IMR-90 (cell line): Measurements from ENCODE around the gene PAFAH2. TPM values are rescaled to one million over a fixed set of nuclear protein-coding genes. Genes with fewer than 3 reads are reported as not detected.
A peak's percentile ranks its signal among the peaks of the same experiment; 100 is the strongest.

Source experiments
- ATAC-seq: fragments of 200-7000 bp; cut with Tn5 transposase; 2 replicates; pipeline ENCODE4 v1.9.1; 2020; ENCODE audit warnings: low read depth, mild to moderate bottlenecking, moderate library complexity
- BruUV-seq: library from RNA; stranded (reverse); fragments of 400-500 nt; replicated peaks from 2 replicates; lab custom pipeline; 2021; lab: Mats Ljungman, UMichigan
- CTCF ChIA-PET: fragments of 300-600 bp; formaldehyde crosslinking; extraction: SDS; loops from one replicate; lab custom pipeline; 2021; ENCODE audit warnings: antibody characterized with exemption; lab: Yijun Ruan, JAX
- POLR2A ChIA-PET: fragments of 300-600 bp; sonication (Branson Sonifier 250); formaldehyde crosslinking; loops from one replicate; lab custom pipeline; 2022; ENCODE audit warnings: antibody characterized with exemption; ENCODE audit not compliant: unreplicated experiment; lab: Charles Lee
- DNase-seq: peaks from one replicate; pipeline ENCODE4 v3.0.0; 2013
- H2AFZ ChIP-seq: replicated peaks from 2 replicates; pipeline ENCODE3; 2013; ENCODE audit warnings: low read length, mild to moderate bottlenecking; ENCODE audit not compliant: poor library complexity
- H2AK5ac ChIP-seq: 2 replicates; pipeline ENCODE4 v1.6.1; 2013; ENCODE audit warnings: low read depth, low read length, inconsistent platforms
- H2AK9ac ChIP-seq: replicated peaks from 2 replicates; pipeline ENCODE3; 2013; ENCODE audit warnings: mild to moderate bottlenecking, low read depth, low read length, moderate library complexity; ENCODE audit not compliant: poor library complexity
- H2BK120ac ChIP-seq: 2 replicates; pipeline ENCODE4 v1.6.1; 2013; ENCODE audit warnings: low read depth, low read length, inconsistent platforms
- H2BK15ac ChIP-seq: 3 replicates; pipeline ENCODE4 v1.6.1; 2013; ENCODE audit warnings: low read depth, low read length, inconsistent platforms
- H2BK20ac ChIP-seq: 2 replicates; pipeline ENCODE4 v1.6.1; 2013; ENCODE audit warnings: low read depth, mild to moderate bottlenecking, inconsistent platforms, low read length, moderate library complexity
- H2BK5ac ChIP-seq: 2 replicates; pipeline ENCODE4 v1.6.1; 2013; ENCODE audit warnings: mild to moderate bottlenecking, low read depth, low read length, inconsistent platforms; ENCODE audit not compliant: poor library complexity, severe bottlenecking
- H3K14ac ChIP-seq: replicated peaks from 2 replicates; pipeline ENCODE4 v1.6.1; 2013; ENCODE audit warnings: low read depth, low read length, inconsistent platforms
- H3K18ac ChIP-seq: 2 replicates; pipeline ENCODE4 v1.6.1; 2013; ENCODE audit warnings: low read depth, low read length, control low read depth
- H3K23ac ChIP-seq: 2 replicates; pipeline ENCODE4 v1.6.1; 2013; ENCODE audit warnings: low read depth, low read length, inconsistent platforms
- H3K27ac ChIP-seq: 2 replicates; pipeline ENCODE4 v1.5.1; 2013; ENCODE audit warnings: mild to moderate bottlenecking, control low read depth, low read length; ENCODE audit not compliant: insufficient read depth
- H3K27me3 ChIP-seq: 2 replicates; pipeline ENCODE4 v1.6.1; 2013; ENCODE audit warnings: low read length; ENCODE audit not compliant: control insufficient read depth, insufficient read depth
- H3K36me3 ChIP-seq: 2 replicates; pipeline ENCODE4 v1.6.1; 2013; ENCODE audit warnings: low read length, mixed read lengths; ENCODE audit not compliant: control insufficient read depth, insufficient read depth
- H3K4ac ChIP-seq: 2 replicates; pipeline ENCODE4 v1.6.1; 2013; ENCODE audit warnings: low read depth, low read length, inconsistent platforms
- H3K4me1 ChIP-seq: 2 replicates; pipeline ENCODE4 v1.6.1; 2013; ENCODE audit warnings: low read length, mixed read lengths; ENCODE audit not compliant: control insufficient read depth, insufficient read depth
- H3K4me2 ChIP-seq: 2 replicates; pipeline ENCODE4 v1.6.1; 2013; ENCODE audit warnings: low read depth, mild to moderate bottlenecking, control low read depth, low read length, moderate library complexity
- H3K4me3 ChIP-seq: 2 replicates; pipeline ENCODE4 v1.5.1; 2013; ENCODE audit warnings: low read depth, mild to moderate bottlenecking, control low read depth, low read length, moderate library complexity; ENCODE audit not compliant: insufficient read depth
- H3K56ac ChIP-seq: 2 replicates; pipeline ENCODE4 v1.6.1; 2013; ENCODE audit warnings: low read length, inconsistent platforms; ENCODE audit not compliant: insufficient read depth; ENCODE audit errors: extremely low read depth
- H3K79me1 ChIP-seq, 2 experiments: 2 replicates each; pipeline ENCODE4 v1.6.1; 2013; ENCODE audit warnings: low read length in 2 of 2, inconsistent platforms in 1 of 2, low read depth in 1 of 2
- H3K9ac ChIP-seq: 2 replicates; pipeline ENCODE4 v1.6.1; 2013; ENCODE audit warnings: low read depth, low read length, control low read depth
- H3K9me1 ChIP-seq: 2 replicates; pipeline ENCODE4 v1.6.1; 2013; ENCODE audit warnings: low read length, inconsistent platforms; ENCODE audit not compliant: insufficient read depth
- H3K9me3 ChIP-seq: 2 replicates; pipeline ENCODE4 v1.6.1; 2013; ENCODE audit warnings: low read length; ENCODE audit not compliant: control insufficient read depth, insufficient read depth
- H4K20me1 ChIP-seq: 2 replicates; pipeline ENCODE4 v1.6.1; 2013; ENCODE audit warnings: low read length, inconsistent platforms; ENCODE audit not compliant: insufficient read depth
- H4K5ac ChIP-seq: 2 replicates; pipeline ENCODE4 v1.6.1; 2013; ENCODE audit warnings: mild to moderate bottlenecking, low read depth, low read length, control low read depth
- H4K8ac ChIP-seq, 2 experiments: 2 replicates each; pipeline ENCODE4 v1.6.1; 2013; ENCODE audit warnings: low read depth in 2 of 2, low read length in 2 of 2, control low read depth in 1 of 2, inconsistent platforms in 1 of 2
- H4K91ac ChIP-seq: 2 replicates; pipeline ENCODE4 v1.6.1; 2013; ENCODE audit warnings: low read depth, low read length, inconsistent platforms; ENCODE audit not compliant: insufficient read depth
- BHLHE40 ChIP-seq: fragments of 150-350 bp; IDR thresholded peaks from 2 replicates; pipeline ENCODE4 v1.6.1; 2016; ENCODE audit warnings: mild to moderate bottlenecking, low read depth, low read length
- CEBPB ChIP-seq: IDR thresholded peaks from 2 replicates; pipeline ENCODE4 v1.6.1; 2012; ENCODE audit warnings: low read depth, low read length, improper control_type of control experiment
- CTCF ChIP-seq: conservative IDR thresholded peaks from 2 replicates; pipeline ENCODE4 v1.5.1; 2012; ENCODE audit warnings: mild to moderate bottlenecking, low read depth, low read length, improper control_type of control experiment
- ELK1 ChIP-seq: fragments of 150-350 bp; IDR thresholded peaks from 2 replicates; pipeline ENCODE4 v1.6.1; 2016; ENCODE audit warnings: low read depth, mild to moderate bottlenecking, low read length, moderate library complexity, borderline replicate concordance
- MAFK ChIP-seq: IDR thresholded peaks from 2 replicates; pipeline ENCODE4 v1.6.1; 2012; ENCODE audit warnings: low read depth, low read length, improper control_type of control experiment
- MAZ ChIP-seq: IDR thresholded peaks from 2 replicates; pipeline ENCODE4 v1.6.1; 2012; ENCODE audit warnings: low read depth, mild to moderate bottlenecking, low read length, improper control_type of control experiment, moderate library complexity, borderline replicate concordance
- MXI1 ChIP-seq: IDR thresholded peaks from 2 replicates; pipeline ENCODE4 v1.6.1; 2012; ENCODE audit warnings: low read depth, mild to moderate bottlenecking, low read length, moderate library complexity, borderline replicate concordance
- POLR2A ChIP-seq: IDR thresholded peaks from 2 replicates; pipeline ENCODE4 v1.6.1; 2012; ENCODE audit warnings: mild to moderate bottlenecking, low read depth, low read length
- RAD21 ChIP-seq: IDR thresholded peaks from 2 replicates; pipeline ENCODE4 v1.6.1; 2012; ENCODE audit warnings: low read length, improper control_type of control experiment
- WGBS, 2 experiments: methylation state at CpG; one replicate each; pipeline versions ENCODE4 v1.1.5 to v1.1.7; 2013; ENCODE audit warnings: missing lambda C conversion rate in 2 of 2; ENCODE audit not compliant: insufficient read length in 1 of 2; ENCODE audit errors: extremely low coverage in 2 of 2; 5-methylcytosine and 5-hydroxymethylcytosine counted together
- dilution Hi-C: fragments of 300-500 bp; cut with HindIII; formaldehyde crosslinking; loops from one replicate; pipeline ENCODE4 v1.14.3; 2018; ENCODE audit warnings: low sequenced_read_pairs; ENCODE audit not compliant: unreplicated experiment
- in situ Hi-C: fragments of 300-500 bp; cut with MboI; formaldehyde crosslinking; loops from 3 replicates; pipeline ENCODE4 v1.14.3; 2019; ENCODE audit warnings: low sequenced_read_pairs, inconsistent platforms, mixed read lengths
- intact Hi-C: fragments of 100-400 bp; cut with micrococcal nuclease; formaldehyde crosslinking; loops from 2 replicates; pipeline ENCODE4 v1.10.0; 2022
- polyA plus RNA-seq, 3 experiments: library from polyadenylated mRNA; depleted of rRNA; stranded (reverse); fragments of >200 nt; gene quantifications; 2 replicates each; pipeline ENCODE4 v1.2.3, GENCODE V29; 2012; ENCODE audit warnings: low replicate concordance in 1 of 3
- total RNA-seq: library from RNA; depleted of rRNA; stranded (reverse); fragments of >200 nt; gene quantifications from 2 replicates; pipeline ENCODE4 v1.2.3, GENCODE V29; 2012

Gene PAFAH2
- total and polyA plus RNA-seq, 2 of the 4 experiments (the other 2 are of a cell fraction): 8.3 to 12.2 TPM

GRCh38 chr1:26035959-26036755, 38.3 kb upstream of the PAFAH2 start (continued):
- no peak for TF ChIP-seq BHLHE40
- TF ChIP-seq MAZ: peak; percentile 64; the same call in 1 of the 2 replicates

GRCh38 chr1:26035203-26035958, 37.5 kb upstream of the PAFAH2 start:
- peak overlapping the region; percentile 98 for H2AFZ ChIP-seq
- no peak overlapping the region for H3K56ac ChIP-seq
- DNase-seq (peak; percentile 87), ATAC-seq (peak; percentile 94)
- peaks cover 6% of the 10 kb centered on the region for H3K4me1 ChIP-seq
- H2BK15ac ChIP-seq: no peak overlapping the region
- no peak overlapping the region for H2BK5ac ChIP-seq
- H3K9ac ChIP-seq: peak overlapping the region; percentile 63
- dilution Hi-C loops: no loop called here
- intact Hi-C loops: loop anchor here (5.0 kb wide), 1 partner anchor 242 kb away; no protein-coding TSS in a partner anchor
- POLR2A ChIA-PET: interaction anchor here (0.6 kb wide), 1 partner anchor 137 kb away, joined by 3 read pairs; no protein-coding TSS in a partner anchor
- no TSS peak for BruUV-seq
- no peak overlapping the region for H2BK120ac ChIP-seq
- peak overlapping the region; percentile 56; the same call in 1 of the 2 replicates for H3K14ac ChIP-seq
- no peaks in the 10 kb centered on the region for H3K79me1 ChIP-seq
- H3K27ac ChIP-seq: no peak overlapping the region
- CTCF ChIA-PET: interaction anchor here (0.5 to 1.2 kb wide), 7 partner anchors 14 to 242 kb away, joined by 3 to 9 read pairs (median 4); partner anchors contain the start of gene EXTL1
- H3K9me3 ChIP-seq: no peaks in the 10 kb centered on the region
- peak overlapping the region; percentile 66 for H3K4me3 ChIP-seq
- H3K27me3 ChIP-seq: peaks cover 14% of the 10 kb centered on the region; the same call in 1 of the 2 replicates
- 0% methylated on average over 20 of the region's 60 CpGs; no CpG with 5 or more reads in 1 of the 2 experiments for WGBS, 2 experiments
- no peaks in the 10 kb centered on the region for H4K20me1 ChIP-seq
- peak overlapping the region in 1 of 2 experiments; percentile 59; a peak in 1 of 4 replicates for H4K8ac ChIP-seq
- peak overlapping the region; percentile 75; the same call in 1 of the 2 replicates for H3K23ac ChIP-seq
- no peaks in the 10 kb centered on the region for H3K36me3 ChIP-seq
- H3K9me1 ChIP-seq: 0 out of 2 replicates have a peak, but pooled peaks cover 3% of the 10 kb centered on the region
- H2AK5ac ChIP-seq: no peak overlapping the region
- H3K4me2 ChIP-seq: peak overlapping the region; percentile 79
- TF ChIP-seq MAFK: no peak
- no peak for TF ChIP-seq RAD21
- TF ChIP-seq CEBPB: peak; percentile 42; the same call in 1 of the 2 replicates
- TF ChIP-seq CTCF: no peak
- no peak for TF ChIP-seq ELK1
- no peak for TF ChIP-seq MXI1
- TF ChIP-seq POLR2A: no peak
- no peak overlapping the region for H3K18ac ChIP-seq
- no peak overlapping the region for H4K91ac ChIP-seq
- no peak overlapping the region for H4K5ac ChIP-seq
- peak overlapping the region; percentile 50; the same call in 1 of the 2 replicates for H3K4ac ChIP-seq
- in situ Hi-C loops: no loop called here
- peak overlapping the region; percentile 77 for H2AK9ac ChIP-seq
- no peak overlapping the region for H2BK20ac ChIP-seq
